CD4-positive, alpha-beta T cell treated with Interleukin-21 for 1 hour (primary cell): ENCODE data around the gene TAGLN3.

Experiments used
- DNase-seq: peaks from one replicate; pipeline ENCODE4 v3.0.0-alpha.2; 2020

The TAGLN3 gene

GRCh38 chr3:112056451-112056929 is 57.8 kb downstream of the TAGLN3 start:
- DNase-seq: no peak

- DNase-seq: no peak
Measured at GRCh38 chr3:112059497-112059896, 60.8 kb downstream of the TAGLN3 start.

GRCh38 chr3:112061152-112061551 is 62.4 kb downstream of the TAGLN3 start:
- no peak for DNase-seq
